Fibroblast of lung (primary cell): ENCODE results near the gene OR1L6. TPM values are rescaled to one million over a fixed set of nuclear protein-coding genes. Genes with fewer than 3 reads are reported as not detected.

Experiments used
- DNase-seq, 2 donors: peaks; one replicate each; pipeline versions ENCODE4 v3.0.0 to v3.0.0-alpha.2; 2010; ENCODE audit warnings: low read depth in 2 of 2
- H2AFZ ChIP-seq: 2 replicates; pipeline ENCODE4 v1.5.1; 2012; ENCODE audit warnings: low read length, control low read depth, inconsistent platforms
- H3K27ac ChIP-seq: 2 replicates; pipeline ENCODE4 v1.5.1; 2011; ENCODE audit warnings: low read length, control low read depth; ENCODE audit not compliant: insufficient read depth
- H3K27me3 ChIP-seq: 2 replicates; pipeline ENCODE4 v1.5.1; 2011; ENCODE audit warnings: mild to moderate bottlenecking, low read length; ENCODE audit not compliant: control insufficient read depth, insufficient read depth
- H3K36me3 ChIP-seq: 2 replicates; pipeline ENCODE4 v1.5.1; 2011; ENCODE audit warnings: low read length; ENCODE audit not compliant: control insufficient read depth, insufficient read depth
- H3K4me1 ChIP-seq: 2 replicates; pipeline ENCODE4 v1.5.1; 2011; ENCODE audit warnings: low read length; ENCODE audit not compliant: control insufficient read depth, insufficient read depth; ENCODE audit errors: extremely low read depth
- H3K4me2 ChIP-seq: 2 replicates; pipeline ENCODE4 v1.5.1; 2011; ENCODE audit warnings: low read length, control low read depth; ENCODE audit not compliant: insufficient read depth; ENCODE audit errors: extremely low read depth
- H3K4me3 ChIP-seq, 4 experiments: fragments of 200-600 bp in 1 of 4; sonication (generic) in 1 of 4; replicated peaks in 1 of 4; 2 replicates each; pipeline ENCODE4 v1.5.1; 2011 to 2016; ENCODE audit warnings: low read length in 4 of 4, low read depth in 3 of 4, mild to moderate bottlenecking in 3 of 4, control low read depth in 2 of 4, inconsistent platforms in 1 of 4, mixed read lengths in 1 of 4; ENCODE audit not compliant: insufficient read depth in 1 of 4; ENCODE audit errors: control extremely low read depth in 1 of 4
- H3K79me2 ChIP-seq: 2 replicates; pipeline ENCODE4 v1.5.1; 2012; ENCODE audit warnings: mild to moderate bottlenecking, low read length, inconsistent platforms; ENCODE audit not compliant: control insufficient read depth, insufficient read depth
- H3K9ac ChIP-seq: 2 replicates; pipeline ENCODE4 v1.5.1; 2011; ENCODE audit warnings: mild to moderate bottlenecking, low read length, control low read depth; ENCODE audit not compliant: insufficient read depth
- H3K9me3 ChIP-seq: 2 replicates; pipeline ENCODE4 v1.5.1; 2012; ENCODE audit warnings: low read depth, low read length; ENCODE audit not compliant: control insufficient read depth, insufficient read depth
- H4K20me1 ChIP-seq: 2 replicates; pipeline ENCODE4 v1.5.1; 2011; ENCODE audit warnings: low read length; ENCODE audit not compliant: control insufficient read depth, insufficient read depth; ENCODE audit errors: extremely low read depth
- EZH2 ChIP-seq: IDR thresholded peaks from 2 replicates; pipeline ENCODE4 v1.5.1; 2012; ENCODE audit warnings: low read length, control low read depth, mild to moderate bottlenecking; ENCODE audit errors: missing control alignments
- polyA plus RNA-seq, 2 donors: library from polyadenylated mRNA; depleted of rRNA in 1 of 2; stranded (reverse) in 1 of 2; unstranded in 1 of 2; fragments of >200 nt; gene quantifications; 2 replicates each; pipeline ENCODE4 v1.2.1, GENCODE V29; 2011 to 2012; ENCODE audit warnings: missing spikeins in 1 of 2
- total RNA-seq: library from RNA; depleted of rRNA; stranded (reverse); fragments of >200 nt; gene quantifications from 2 replicates; pipeline ENCODE4 v1.2.1, GENCODE V29; 2014
- TF ChIP-seq, protein P1 (sequence below), 2 donors: IDR thresholded peaks in 1 of 2; conservative IDR thresholded peaks in 1 of 2; 1 replicate in 1 of 2; 2 replicates in 1 of 2; pipeline ENCODE4 v1.5.1; 2011 to 2012; ENCODE audit warnings: low read length in 2 of 2, control low read depth in 1 of 2, inconsistent platforms in 1 of 2, low read depth in 1 of 2, mild to moderate bottlenecking in 1 of 2

OR1L6 gene
- total and polyA plus RNA-seq, 2 donors (not counting 1 experiment from before 2014, with no cell fraction given): not detected

DNA sequence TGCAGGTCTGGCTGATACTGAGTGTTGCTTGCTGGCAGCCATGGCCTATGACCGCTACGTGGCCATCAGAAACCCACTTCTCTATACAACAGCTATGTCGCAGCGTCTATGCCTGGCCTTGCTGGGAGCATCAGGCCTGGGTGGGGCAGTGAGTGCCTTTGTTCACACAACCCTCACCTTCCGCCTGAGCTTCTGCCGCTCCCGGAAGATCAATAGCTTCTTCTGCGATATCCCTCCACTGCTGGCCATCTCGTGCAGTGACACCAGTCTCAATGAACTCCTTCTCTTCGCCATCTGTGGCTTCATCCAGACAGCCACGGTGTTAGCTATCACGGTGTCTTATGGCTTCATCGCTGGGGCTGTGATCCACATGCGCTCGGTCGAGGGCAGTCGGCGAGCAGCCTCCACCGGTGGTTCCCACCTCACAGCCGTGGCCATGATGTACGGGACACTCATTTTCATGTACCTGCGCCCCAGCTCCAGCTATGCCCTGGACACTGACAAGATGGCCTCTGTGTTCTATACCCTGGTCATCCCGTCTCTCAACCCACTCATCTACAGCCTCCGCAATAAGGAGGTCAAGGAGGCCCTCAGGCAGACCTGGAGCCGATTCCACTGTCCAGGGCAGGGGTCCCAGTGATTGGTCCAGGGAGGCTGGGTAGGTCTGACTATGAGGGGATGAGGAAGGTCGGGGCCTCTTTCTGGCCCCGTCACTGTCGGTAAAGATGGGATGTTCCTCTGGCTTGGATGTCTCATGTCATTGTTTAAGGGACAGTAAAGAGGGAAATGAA, 47.3 kb downstream of the OR1L6 start:
- H3K79me2 ChIP-seq: no peaks in the 10 kb centered on the region
- H3K36me3 ChIP-seq: no peaks in the 10 kb centered on the region
- H3K4me2 ChIP-seq: no peak overlapping the region
- TF ChIP-seq EZH2: no peak
- TF ChIP-seq, protein P1, sequence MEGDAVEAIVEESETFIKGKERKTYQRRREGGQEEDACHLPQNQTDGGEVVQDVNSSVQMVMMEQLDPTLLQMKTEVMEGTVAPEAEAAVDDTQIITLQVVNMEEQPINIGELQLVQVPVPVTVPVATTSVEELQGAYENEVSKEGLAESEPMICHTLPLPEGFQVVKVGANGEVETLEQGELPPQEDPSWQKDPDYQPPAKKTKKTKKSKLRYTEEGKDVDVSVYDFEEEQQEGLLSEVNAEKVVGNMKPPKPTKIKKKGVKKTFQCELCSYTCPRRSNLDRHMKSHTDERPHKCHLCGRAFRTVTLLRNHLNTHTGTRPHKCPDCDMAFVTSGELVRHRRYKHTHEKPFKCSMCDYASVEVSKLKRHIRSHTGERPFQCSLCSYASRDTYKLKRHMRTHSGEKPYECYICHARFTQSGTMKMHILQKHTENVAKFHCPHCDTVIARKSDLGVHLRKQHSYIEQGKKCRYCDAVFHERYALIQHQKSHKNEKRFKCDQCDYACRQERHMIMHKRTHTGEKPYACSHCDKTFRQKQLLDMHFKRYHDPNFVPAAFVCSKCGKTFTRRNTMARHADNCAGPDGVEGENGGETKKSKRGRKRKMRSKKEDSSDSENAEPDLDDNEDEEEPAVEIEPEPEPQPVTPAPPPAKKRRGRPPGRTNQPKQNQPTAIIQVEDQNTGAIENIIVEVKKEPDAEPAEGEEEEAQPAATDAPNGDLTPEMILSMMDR (conservative IDR thresholded peaks at IDR 0.05 in 1 of 2, IDR thresholded peaks at IDR 0.05 in 1 of 2; ENCODE audit: low read depth in 1 of 2, low read length in 2 of 2): no peak
- no peak overlapping the region for H3K9ac ChIP-seq
- no peaks in the 10 kb centered on the region for H4K20me1 ChIP-seq
- no peaks in the 10 kb centered on the region for H3K4me1 ChIP-seq
- H3K27ac ChIP-seq: no peak overlapping the region
- H3K9me3 ChIP-seq: no peaks in the 10 kb centered on the region
- H2AFZ ChIP-seq: no peak overlapping the region
- H3K4me3 ChIP-seq: no peak overlapping the region
- no peaks in the 10 kb centered on the region for H3K27me3 ChIP-seq
- DNase-seq: no peak

DNA sequence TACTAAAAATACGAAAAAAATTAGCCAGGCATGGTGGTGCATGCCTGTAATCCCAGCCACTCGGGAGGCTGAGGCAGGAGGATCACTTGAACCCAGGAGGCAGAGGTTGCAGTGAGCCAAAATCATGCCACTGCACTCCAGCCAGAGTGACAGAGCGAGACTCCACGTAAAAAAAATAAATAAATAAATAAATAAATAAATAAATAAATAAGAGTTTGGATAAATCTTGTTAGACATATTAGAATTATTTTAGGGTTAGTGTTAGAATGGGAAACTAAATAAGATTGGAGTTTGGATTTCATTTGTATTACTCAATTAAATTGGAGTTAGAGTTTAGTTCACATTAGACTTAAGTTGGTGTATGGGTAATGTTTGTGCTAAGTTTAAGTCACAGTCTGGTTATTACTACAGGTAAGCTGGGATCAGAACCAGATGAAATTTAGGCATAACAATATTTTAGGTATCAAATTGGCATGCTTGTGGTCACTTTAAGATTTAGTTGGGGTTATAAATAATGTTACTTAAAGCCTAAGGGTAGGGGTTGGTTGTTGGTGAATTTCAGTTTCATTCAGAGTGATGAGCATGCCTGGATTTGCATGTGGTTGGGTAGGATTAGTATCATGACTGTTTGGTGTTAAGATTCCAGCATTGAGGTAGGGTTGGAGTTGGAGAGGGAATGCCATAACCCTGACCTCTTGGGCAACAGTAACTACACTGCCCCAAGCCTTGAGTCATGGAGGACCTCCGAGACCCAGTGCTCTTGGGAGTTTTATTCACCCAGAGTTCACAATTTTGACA, 50.0 kb downstream of the OR1L6 start:
- Histone ChIP-seq H3K9me3 (no peaks in the 10 kb centered on the region), H4K20me1 (no peaks in the 10 kb centered on the region), H3K9ac (no peak overlapping the region), H3K36me3 (no peaks in the 10 kb centered on the region), H2AFZ (no peak overlapping the region), H3K4me1 (no peaks in the 10 kb centered on the region), H3K27me3 (no peaks in the 10 kb centered on the region), H3K4me3 (no peak overlapping the region), H3K79me2 (no peaks in the 10 kb centered on the region), H3K27ac (no peak overlapping the region), H3K4me2 (no peak overlapping the region)
- DNase-seq: no peak
- TF ChIP-seq EZH2: no peak
- TF ChIP-seq, protein P1 (conservative IDR thresholded peaks at IDR 0.05 in 1 of 2, IDR thresholded peaks at IDR 0.05 in 1 of 2; ENCODE audit: low read depth in 1 of 2, low read length in 2 of 2): no peak

DNA sequence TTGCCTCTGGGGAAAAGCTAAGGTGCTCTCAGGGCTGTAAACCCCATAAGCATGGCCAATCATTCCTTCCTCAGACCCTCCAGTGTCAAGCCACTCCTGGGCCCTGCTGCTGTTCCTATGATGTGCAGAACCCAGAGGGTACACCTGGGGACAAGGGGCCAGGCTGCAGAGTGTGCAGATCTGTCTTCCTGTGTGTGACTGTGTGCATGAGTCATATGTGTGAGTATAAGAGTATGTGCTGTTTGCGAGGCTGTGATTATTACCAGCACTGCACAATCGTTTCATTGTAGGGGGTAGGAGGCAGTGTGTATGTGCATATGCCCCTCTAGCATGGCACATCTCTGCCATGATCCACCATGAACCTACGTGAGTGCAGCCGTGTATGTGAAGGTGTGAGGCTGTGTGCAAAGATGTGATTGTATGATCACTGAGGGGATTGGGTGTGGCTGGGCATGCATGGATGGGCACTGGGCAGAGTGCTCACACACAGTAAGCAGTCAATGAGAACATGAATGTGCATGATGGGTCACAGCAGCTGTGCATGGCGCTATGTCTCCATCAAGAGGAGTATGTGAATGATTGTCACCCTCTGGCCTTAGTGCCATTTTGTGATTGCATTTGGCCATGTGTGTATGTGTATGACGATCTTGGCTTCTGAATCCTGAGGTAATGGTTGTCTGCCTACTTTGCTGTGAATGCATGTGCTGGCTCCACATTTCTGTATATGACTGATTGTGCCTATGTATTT, 55.4 kb downstream of the OR1L6 start:
- Histone ChIP-seq H3K9me3 (no peaks in the 10 kb centered on the region), H3K4me3 (no peak overlapping the region), H3K27ac (no peak overlapping the region), H3K36me3 (no peaks in the 10 kb centered on the region), H3K27me3 (no peaks in the 10 kb centered on the region), H3K79me2 (no peaks in the 10 kb centered on the region), H3K9ac (no peak overlapping the region), H3K4me2 (no peak overlapping the region), H4K20me1 (no peaks in the 10 kb centered on the region), H3K4me1 (no peaks in the 10 kb centered on the region), H2AFZ (no peak overlapping the region)
- no peak for DNase-seq
- TF ChIP-seq EZH2: no peak
- TF ChIP-seq, protein P1 (conservative IDR thresholded peaks at IDR 0.05 in 1 of 2, IDR thresholded peaks at IDR 0.05 in 1 of 2; ENCODE audit: low read depth in 1 of 2, low read length in 2 of 2): no peak
